Astrocyte (in vitro differentiated cells and primary cell): Measurements from ENCODE around the gene EPB41L1. TPM values are rescaled to one million over a fixed set of nuclear protein-coding genes. Genes with fewer than 3 reads are reported as not detected.

Source experiments
- DNase-seq: peaks from one replicate; pipeline ENCODE4 v3.0.0-alpha.2; 2010; ENCODE audit warnings: low read depth
- FAIRE-seq: peaks from 2 replicates; lab custom pipeline; 2011; peaks lifted over from hg19 to GRCh38; lab: Jason Lieb, UNC
- H2AFZ ChIP-seq: 2 replicates; pipeline ENCODE4 v1.6.0; 2012; ENCODE audit warnings: low read depth, low read length, inconsistent platforms
- H3K27ac ChIP-seq: 2 replicates; pipeline ENCODE4 v1.5.1; 2011; ENCODE audit warnings: low read depth, low read length, inconsistent platforms
- H3K27me3 ChIP-seq: 2 replicates; pipeline ENCODE4 v1.6.0; 2011; ENCODE audit warnings: low read length, inconsistent platforms; ENCODE audit not compliant: insufficient read depth
- H3K36me3 ChIP-seq: 2 replicates; pipeline ENCODE4 v1.5.1; 2011; ENCODE audit warnings: low read length, inconsistent platforms; ENCODE audit not compliant: insufficient read depth
- H3K4me1 ChIP-seq: 2 replicates; pipeline ENCODE4 v1.5.1; 2011; ENCODE audit warnings: low read length, inconsistent platforms; ENCODE audit not compliant: insufficient read depth
- H3K4me2 ChIP-seq: 2 replicates; pipeline ENCODE4 v1.6.0; 2012; ENCODE audit warnings: low read length, inconsistent platforms
- H3K4me3 ChIP-seq: 2 replicates; pipeline ENCODE4 v1.5.1; 2011; ENCODE audit warnings: low read depth, mild to moderate bottlenecking, low read length, inconsistent platforms; ENCODE audit not compliant: insufficient read depth
- H3K79me2 ChIP-seq: 2 replicates; pipeline ENCODE4 v1.6.0; 2012; ENCODE audit warnings: mild to moderate bottlenecking, low read length, inconsistent platforms; ENCODE audit not compliant: insufficient read depth
- H3K9ac ChIP-seq: 2 replicates; pipeline ENCODE4 v1.6.0; 2012; ENCODE audit warnings: mild to moderate bottlenecking, low read length, inconsistent platforms
- H3K9me3 ChIP-seq: 2 replicates; pipeline ENCODE4 v1.5.1; 2012; ENCODE audit warnings: low read depth, mild to moderate bottlenecking, low read length, inconsistent platforms; ENCODE audit not compliant: insufficient read depth
- H4K20me1 ChIP-seq: 2 replicates; pipeline ENCODE4 v1.6.0; 2012; ENCODE audit warnings: low read length, inconsistent platforms; ENCODE audit not compliant: insufficient read depth
- H3K27ac Mint-ChIP-seq: one replicate; pipeline ENCODE4 v1.8.0; 2021; ENCODE audit warnings: mild to moderate bottlenecking, mixed read lengths; ENCODE audit not compliant: unreplicated experiment
- H3K27me3 Mint-ChIP-seq: one replicate; pipeline ENCODE4 v1.8.0; 2021; ENCODE audit warnings: low read depth, mixed read lengths; ENCODE audit not compliant: unreplicated experiment
- H3K36me3 Mint-ChIP-seq: one replicate; pipeline ENCODE4 v1.8.0; 2021; ENCODE audit warnings: low read depth, mixed read lengths; ENCODE audit not compliant: unreplicated experiment
- H3K4me1 Mint-ChIP-seq: one replicate; pipeline ENCODE4 v1.8.0; 2021; ENCODE audit warnings: low read depth, mixed read lengths; ENCODE audit not compliant: unreplicated experiment
- H3K4me3 Mint-ChIP-seq: one replicate; pipeline ENCODE4 v1.8.0; 2021; ENCODE audit warnings: mild to moderate bottlenecking, moderate library complexity, mixed read lengths; ENCODE audit not compliant: unreplicated experiment
- H3K9me3 Mint-ChIP-seq: one replicate; pipeline ENCODE4 v1.8.0; 2021; ENCODE audit warnings: mild to moderate bottlenecking, mixed read lengths; ENCODE audit not compliant: unreplicated experiment
- CTCF ChIP-seq: IDR thresholded peaks from 2 replicates; pipeline ENCODE4 v1.5.1; 2011; ENCODE audit warnings: low read depth, mild to moderate bottlenecking, inconsistent platforms, low read length, moderate library complexity; ENCODE audit not compliant: insufficient read depth
- EZH2 ChIP-seq: IDR thresholded peaks from 2 replicates; pipeline ENCODE4 v1.6.1; 2012; ENCODE audit warnings: mild to moderate bottlenecking, low read length, inconsistent platforms; ENCODE audit not compliant: insufficient read depth
- total RNA-seq: library from RNA; stranded (reverse); gene quantifications from 2 replicates; pipeline ENCODE4 v1.2.1, GENCODE V29; 2021

The EPB41L1 gene
- total RNA-seq, 1 donor from 2014 or later, result 39.4 TPM

- no peak overlapping the region for H2AFZ ChIP-seq
- peaks cover 11% of the 10 kb centered on the region for H3K27me3 ChIP-seq
- H4K20me1 ChIP-seq, result peaks cover 4% of the 10 kb centered on the region
- peaks cover 3% of the 10 kb centered on the region for H3K36me3 Mint-ChIP-seq
- no peak overlapping the region for H3K27ac ChIP-seq
- DNase-seq (no peak), FAIRE-seq (no peak)
- H3K79me2 ChIP-seq, result no peaks in the 10 kb centered on the region
- no peak for TF ChIP-seq CTCF
- peaks cover 11% of the 10 kb centered on the region for H3K4me1 Mint-ChIP-seq
- H3K4me1 ChIP-seq, result peaks cover 6% of the 10 kb centered on the region
- H3K4me3 Mint-ChIP-seq, result no peak overlapping the region
- H3K27me3 Mint-ChIP-seq, result peaks cover 23% of the 10 kb centered on the region
- peaks cover 2% of the 10 kb centered on the region for H3K9me3 Mint-ChIP-seq
- no peak overlapping the region for H3K27ac Mint-ChIP-seq
- no peak overlapping the region for H3K4me2 ChIP-seq
- no peak overlapping the region for H3K4me3 ChIP-seq
- no peaks in the 10 kb centered on the region for H3K9me3 ChIP-seq
- no peak overlapping the region for H3K9ac ChIP-seq
- no peaks in the 10 kb centered on the region for H3K36me3 ChIP-seq
Measured at GRCh38 chr20:36150489-36150846, 4.1 kb upstream of the EPB41L1 start.

- Mint-ChIP-seq H3K27me3 (peaks cover 20% of the 10 kb centered on the region), H3K4me1 (peaks cover 9% of the 10 kb centered on the region), H3K36me3 (no peaks in the 10 kb centered on the region), H3K9me3 (peaks cover under 1% of the 10 kb centered on the region), H3K27ac (no peak overlapping the region), H3K4me3 (no peak overlapping the region)
- H3K4me3 ChIP-seq, result no peak overlapping the region
- H2AFZ ChIP-seq, result no peak overlapping the region
- DNase-seq (no peak), FAIRE-seq (no peak)
- H3K4me1 ChIP-seq, result peaks cover 6% of the 10 kb centered on the region
- H3K36me3 ChIP-seq, result no peaks in the 10 kb centered on the region
- no peak for TF ChIP-seq EZH2
- TF ChIP-seq CTCF, result no peak
- no peaks in the 10 kb centered on the region for H3K79me2 ChIP-seq
- H3K9me3 ChIP-seq, result no peaks in the 10 kb centered on the region
- no peak overlapping the region for H3K4me2 ChIP-seq
- H4K20me1 ChIP-seq, result peaks cover 9% of the 10 kb centered on the region
- H3K27ac ChIP-seq, result no peak overlapping the region
- H3K27me3 ChIP-seq, result peaks cover 8% of the 10 kb centered on the region
- H3K9ac ChIP-seq, result no peak overlapping the region
Measured at GRCh38 chr20:36150847-36151539, 3.5 kb upstream of the EPB41L1 start.

GRCh38 chr20:36152261-36152660 lies 2.3 kb upstream of the EPB41L1 start:
- H2AFZ ChIP-seq, result no peak overlapping the region
- H3K79me2 ChIP-seq, result no peaks in the 10 kb centered on the region
- peaks cover 8% of the 10 kb centered on the region for H3K27me3 ChIP-seq
- H3K4me2 ChIP-seq, result no peak overlapping the region
- H3K27ac Mint-ChIP-seq, result no peak overlapping the region
- no peak overlapping the region for H3K4me3 Mint-ChIP-seq
- no peak for DNase-seq
- peaks cover 3% of the 10 kb centered on the region for H3K4me1 Mint-ChIP-seq
- no peak for FAIRE-seq
- TF ChIP-seq EZH2, result no peak
- no peak for TF ChIP-seq CTCF
- no peak overlapping the region for H3K4me3 ChIP-seq
- H3K36me3 Mint-ChIP-seq, result no peaks in the 10 kb centered on the region
- no peaks in the 10 kb centered on the region for H3K9me3 Mint-ChIP-seq
- H3K4me1 ChIP-seq, result peaks cover 6% of the 10 kb centered on the region
- H4K20me1 ChIP-seq, result peaks cover 22% of the 10 kb centered on the region
- H3K27ac ChIP-seq, result no peak overlapping the region
- no peak overlapping the region for H3K9ac ChIP-seq
- no peaks in the 10 kb centered on the region for H3K9me3 ChIP-seq
- peaks cover 21% of the 10 kb centered on the region for H3K27me3 Mint-ChIP-seq
- H3K36me3 ChIP-seq, result no peaks in the 10 kb centered on the region
